H1 (cell line): ENCODE data around the gene CCDC14. TPM values are rescaled to one million over a fixed set of nuclear protein-coding genes. Genes with fewer than 3 reads are reported as not detected.

Experiments used
- CTCF ChIA-PET: fragments of 300-600 bp; sonication (Branson Sonifier 250); formaldehyde crosslinking; loops from one replicate; lab custom pipeline; 2021; ENCODE audit not compliant: partially characterized antibody; lab: Charles Lee
- POLR2A ChIA-PET: fragments of 300-600 bp; sonication (Branson Sonifier 250); formaldehyde crosslinking; loops from one replicate; lab custom pipeline; 2021; ENCODE audit warnings: inconsistent platforms; ENCODE audit not compliant: partially characterized antibody; lab: Charles Lee
- DNase-seq, 2 experiments: peaks; one replicate each; pipeline versions ENCODE4 v3.0.0 to v3.0.0-alpha.2; 2010 to 2022; ENCODE audit warnings: low spot score in 2 of 2, low read depth in 1 of 2, mixed read lengths in 1 of 2
- FAIRE-seq: peaks from 2 replicates; lab custom pipeline; 2011; peaks lifted over from hg19 to GRCh38; lab: Jason Lieb, UNC
- H2AFZ ChIP-seq: 2 replicates; pipeline ENCODE4 v1.8.1; 2012; ENCODE audit warnings: low read length, inconsistent platforms
- H2AK5ac ChIP-seq: 2 replicates; pipeline ENCODE4 v1.6.1; 2013; ENCODE audit warnings: low read depth, low read length
- H2BK120ac ChIP-seq: replicated peaks from 2 replicates; pipeline ENCODE3; 2013; ENCODE audit warnings: low read depth, low read length, inconsistent platforms
- H2BK12ac ChIP-seq: 2 replicates; pipeline ENCODE4 v1.6.1; 2013; ENCODE audit warnings: low read depth, low read length
- H2BK15ac ChIP-seq: 2 replicates; pipeline ENCODE4 v1.6.1; 2013; ENCODE audit warnings: low read length
- H2BK20ac ChIP-seq: 2 replicates; pipeline ENCODE4 v1.6.1; 2013; ENCODE audit warnings: low read length
- H2BK5ac ChIP-seq: 2 replicates; pipeline ENCODE4 v1.6.1; 2013; ENCODE audit warnings: low read depth, low read length
- H3K14ac ChIP-seq: 2 replicates; pipeline ENCODE4 v1.6.1; 2013; ENCODE audit warnings: inconsistent platforms; ENCODE audit not compliant: insufficient read length
- H3K18ac ChIP-seq: 2 replicates; pipeline ENCODE4 v1.6.1; 2013; ENCODE audit warnings: low read length; ENCODE audit errors: extremely low read depth
- H3K23ac ChIP-seq: 2 replicates; pipeline ENCODE4 v1.6.1; 2013; ENCODE audit warnings: inconsistent platforms; ENCODE audit not compliant: insufficient read length
- H3K23me2 ChIP-seq: 2 replicates; pipeline ENCODE4 v1.6.1; 2013; ENCODE audit warnings: low read depth, low read length
- H3K27ac ChIP-seq: 2 replicates; pipeline ENCODE4 v1.6.1; 2011; ENCODE audit warnings: low read depth, low read length, inconsistent platforms
- H3K27me3 ChIP-seq, 4 experiments: replicated peaks in 1 of 4; 1 replicate in 1 of 4; 2 replicates in 3 of 4; pipeline versions ENCODE4 v1.6.1 to v1.8.1; 2011 to 2013; ENCODE audit warnings: low read length in 3 of 4, mild to moderate bottlenecking in 3 of 4, inconsistent platforms in 2 of 4, mixed read lengths in 2 of 4, moderate library complexity in 1 of 4; ENCODE audit not compliant: control insufficient read depth in 3 of 4, insufficient read depth in 3 of 4; ENCODE audit errors: extremely low read depth in 1 of 4
- H3K36me3 ChIP-seq, 4 experiments: 2 replicates each; pipeline versions ENCODE4 v1.6.1 to v1.8.1; 2011 to 2013; ENCODE audit warnings: mild to moderate bottlenecking in 4 of 4, low read length in 3 of 4, moderate library complexity in 2 of 4, control low read depth in 1 of 4, inconsistent platforms in 1 of 4; ENCODE audit not compliant: insufficient read depth in 4 of 4, control insufficient read depth in 2 of 4
- H3K4ac ChIP-seq: replicated peaks from 2 replicates; pipeline ENCODE3; 2013; ENCODE audit warnings: low read length, low read depth, mixed read lengths, inconsistent platforms; ENCODE audit not compliant: insufficient read length
- H3K4me1 ChIP-seq, 4 experiments: replicated peaks in 1 of 4; 1 replicate in 1 of 4; 2 replicates in 3 of 4; pipeline versions ENCODE4 v1.6.1 to v1.8.1; 2011 to 2013; ENCODE audit warnings: low read length in 3 of 4, inconsistent platforms in 2 of 4, mixed read lengths in 1 of 4; ENCODE audit not compliant: insufficient read depth in 4 of 4, control insufficient read depth in 3 of 4
- H3K4me2 ChIP-seq, 2 experiments: 2 replicates each; pipeline versions ENCODE4 v1.6.1 to v1.8.1; 2011 to 2013; ENCODE audit warnings: low read depth in 2 of 2, low read length in 2 of 2, control low read depth in 1 of 2, inconsistent platforms in 1 of 2, mild to moderate bottlenecking in 1 of 2; ENCODE audit not compliant: insufficient read depth in 1 of 2
- H3K4me3 ChIP-seq, 4 experiments: fragments of 200-600, 300-600 bp in 1 of 4; sonication (generic), shearing (Covaris generic), sonication (Bioruptor Twin) in 1 of 4; 2 replicates each; pipeline versions ENCODE4 v1.5.1 to v1.8.1; 2011 to 2016; ENCODE audit warnings: low read length in 4 of 4, low read depth in 3 of 4, control low read depth in 2 of 4, inconsistent platforms in 2 of 4, mild to moderate bottlenecking in 2 of 4, mixed read lengths in 1 of 4, moderate library complexity in 1 of 4; ENCODE audit not compliant: insufficient read depth in 2 of 4; ENCODE audit errors: extremely low read depth in 1 of 4
- H3K56ac ChIP-seq: replicated peaks from 2 replicates; pipeline ENCODE3; 2013; ENCODE audit warnings: low read depth, mild to moderate bottlenecking, mixed read lengths, low read length, inconsistent platforms; ENCODE audit not compliant: insufficient read length
- H3K79me1 ChIP-seq: 2 replicates; pipeline ENCODE4 v1.6.1; 2013; ENCODE audit warnings: low read depth, low read length, control low read depth
- H3K79me2 ChIP-seq, 2 experiments: 2 replicates each; pipeline versions ENCODE4 v1.6.1 to v1.8.1; 2012 to 2013; ENCODE audit warnings: low read length in 2 of 2, mild to moderate bottlenecking in 2 of 2, inconsistent platforms in 1 of 2; ENCODE audit not compliant: insufficient read depth in 2 of 2, control insufficient read depth in 1 of 2
- H3K9ac ChIP-seq, 4 experiments: replicated peaks in 1 of 4; 1 replicate in 1 of 4; 2 replicates in 3 of 4; pipeline versions ENCODE4 v1.6.1 to v1.8.1; 2011 to 2013; ENCODE audit warnings: low read depth in 3 of 4, low read length in 3 of 4, control low read depth in 2 of 4, mild to moderate bottlenecking in 2 of 4, moderate library complexity in 2 of 4, inconsistent platforms in 1 of 4; ENCODE audit errors: extremely low read depth in 1 of 4
- H3K9me3 ChIP-seq, 2 experiments: 2 replicates each; pipeline versions ENCODE4 v1.6.1 to v1.8.1; 2012 to 2013; ENCODE audit warnings: mild to moderate bottlenecking in 2 of 2, moderate library complexity in 2 of 2, control low read depth in 1 of 2, inconsistent platforms in 1 of 2, low read depth in 1 of 2, low read length in 1 of 2, mixed read lengths in 1 of 2; ENCODE audit not compliant: insufficient read depth in 2 of 2
- H4K20me1 ChIP-seq, 2 experiments: replicated peaks in 1 of 2; 2 replicates each; pipeline versions ENCODE3 to v1.8.1; 2011 to 2013; ENCODE audit warnings: inconsistent platforms in 2 of 2, low read length in 2 of 2, mild to moderate bottlenecking in 1 of 2; ENCODE audit not compliant: insufficient read depth in 2 of 2, control insufficient read depth in 1 of 2
- H4K5ac ChIP-seq: 2 replicates; pipeline ENCODE4 v1.6.1; 2013; ENCODE audit warnings: low read length, low read depth, mixed read lengths, inconsistent platforms; ENCODE audit not compliant: insufficient read length
- H4K8ac ChIP-seq: 2 replicates; pipeline ENCODE4 v1.8.0; 2013; ENCODE audit warnings: mild to moderate bottlenecking, moderate library complexity, low read length, inconsistent platforms; ENCODE audit not compliant: insufficient read depth; ENCODE audit errors: extremely low read depth
- H4K91ac ChIP-seq: replicated peaks from 2 replicates; pipeline ENCODE3; 2013; ENCODE audit warnings: low read length, mixed read lengths, inconsistent platforms; ENCODE audit not compliant: insufficient read length
- CREB1 ChIP-seq: IDR thresholded peaks from 2 replicates; pipeline ENCODE4 v1.6.1; 2012; ENCODE audit warnings: inconsistent platforms
- FOSL1 ChIP-seq: IDR thresholded peaks from 2 replicates; pipeline ENCODE4 v1.6.1; 2011; ENCODE audit warnings: mild to moderate bottlenecking, low read depth, low read length, moderate library complexity; ENCODE audit not compliant: insufficient read depth
- RBBP5 ChIP-seq: IDR thresholded peaks from 2 replicates; pipeline ENCODE4 v1.7.1; 2012; ENCODE audit warnings: low read depth, mild to moderate bottlenecking, inconsistent platforms, low read length, moderate library complexity, borderline replicate concordance
- SRF ChIP-seq: IDR thresholded peaks from 2 replicates; pipeline ENCODE4 v1.6.1; 2011; ENCODE audit warnings: mild to moderate bottlenecking, low read depth, low read length, moderate library complexity
- TAF1 ChIP-seq: IDR thresholded peaks from 2 replicates; pipeline ENCODE4 v1.6.1; 2011; ENCODE audit warnings: mild to moderate bottlenecking, low read depth, low read length
- USF2 ChIP-seq: IDR thresholded peaks from 2 replicates; pipeline ENCODE4 v1.6.1; 2011; ENCODE audit warnings: low read length, improper control_type of control experiment
- WGBS, 2 experiments: shearing (Covaris generic) in 1 of 2; methylation state at CpG; one replicate each; pipeline versions ENCODE4 v1.1.6 to v1.1.7; 2013 to 2015; ENCODE audit warnings: low lambda C conversion rate in 2 of 2, mixed read lengths in 2 of 2, inconsistent platforms in 1 of 2, low coverage in 1 of 2, missing lambda C conversion rate in 1 of 2; ENCODE audit not compliant: insufficient replicate concordance in 2 of 2, insufficient coverage in 1 of 2, insufficient read length in 1 of 2; ENCODE audit errors: extremely low coverage in 1 of 2, missing lambda C conversion rate in 1 of 2; 5-methylcytosine and 5-hydroxymethylcytosine counted together
- polyA plus RNA-seq, 7 experiments: library from polyadenylated mRNA; depleted of rRNA in 3 of 7; stranded (reverse) in 5 of 7; unstranded in 2 of 7; fragments of >200 nt in 5 of 7; fragments of 200-250 nt in 2 of 7; gene quantifications; 1 replicate in 5 of 7; 2 replicates in 1 of 7; 4 replicates in 1 of 7; pipeline versions ENCODE4 v1.2.1 to v1.2.3, GENCODE V29; 2011 to 2013; ENCODE audit warnings: missing spikeins in 2 of 7, mixed read lengths in 2 of 7
- total RNA-seq: library from RNA; stranded (reverse); fragmentation: NEBNext Ultra II Directional; extraction: Animal tissue kit (Norgen Biotek cat#: 25700); gene quantifications from 2 replicates; pipeline ENCODE4 v1.2.1, GENCODE V29; 2021

CCDC14 gene
- total and polyA plus RNA-seq, 2 of the 8 experiments (the other 6 are each of a cell fraction or from before 2014, with no cell fraction given), result 53.6 to 95.7 TPM

- ChIA-PET CTCF (interaction anchor here (0.8 kb wide), 1 partner anchor 13 kb away, joined by 3 read pairs; no protein-coding TSS in a partner anchor), POLR2A (interaction anchor here (0.7 to 2.3 kb wide), 2 partner anchors 8 to 12 kb away, joined by 6 read pairs; partner anchors contain the start of gene CCDC14)
- H4K20me1 ChIP-seq, result no peaks in the 10 kb centered on the region
- no peak overlapping the region for H3K56ac ChIP-seq
- no peaks in the 10 kb centered on the region for H3K4me1 ChIP-seq
- no peak overlapping the region for H2BK20ac ChIP-seq
- H2AK5ac ChIP-seq, result no peak overlapping the region
- H3K4me3 ChIP-seq, result no peak overlapping the region
- H2BK15ac ChIP-seq, result no peak overlapping the region
- H4K8ac ChIP-seq, result no peak overlapping the region
- H3K27me3 ChIP-seq, result no peaks in the 10 kb centered on the region
- no peaks in the 10 kb centered on the region for H3K9me3 ChIP-seq
- no peak overlapping the region for H2BK12ac ChIP-seq
- TF ChIP-seq RBBP5 (no peak), CREB1 (no peak), USF2 (no peak), SRF (no peak), FOSL1 (no peak), TAF1 (no peak)
- no peak overlapping the region for H2BK5ac ChIP-seq
- no peak overlapping the region for H3K23ac ChIP-seq
- no peak overlapping the region for H3K4ac ChIP-seq
- H3K18ac ChIP-seq, result no peak overlapping the region
- H3K4me2 ChIP-seq, result no peak overlapping the region
- FAIRE-seq (no peak), DNase-seq (no peak)
- peaks cover 0 to 1% of the 10 kb centered on the region in 2 experiments; a peak in 1 of 4 replicates for H3K79me2 ChIP-seq
- H2AFZ ChIP-seq, result no peak overlapping the region
- H2BK120ac ChIP-seq, result no peak overlapping the region
- H3K27ac ChIP-seq, result no peak overlapping the region
- H4K5ac ChIP-seq, result no peak overlapping the region
- 93% methylated on average over 4 of the region's 4 CpGs; no CpG with 5 or more reads in 1 of the 2 experiments for WGBS, 2 experiments
- no peak overlapping the region for H3K9ac ChIP-seq
- H3K79me1 ChIP-seq, result 0 out of 2 replicates have a peak, but pooled peaks cover 2% of the 10 kb centered on the region
- peaks cover 0 to 75% (median 37%) of the 10 kb centered on the region in 4 experiments; a peak in 7 of 8 replicates for H3K36me3 ChIP-seq
- no peaks in the 10 kb centered on the region for H3K23me2 ChIP-seq
- no peak overlapping the region for H3K14ac ChIP-seq
- no peak overlapping the region for H4K91ac ChIP-seq
These were observed 8.0 kb downstream of the CCDC14 start for GRCh38 chr3:123952844-123953520.
